ENCODE results near the gene SP140L. TPM values are rescaled to one million over a fixed set of nuclear protein-coding genes. Genes with fewer than 3 reads are reported as not detected.
"Not testable (repeated sequence)": the region's sequence is repeated elsewhere in the genome, so short reads cannot be mapped to it uniquely, and the experiment has no call there.

SP140L gene
- total RNA-seq, 1 donor from 2014 or later, result 26.2 TPM

DNA sequence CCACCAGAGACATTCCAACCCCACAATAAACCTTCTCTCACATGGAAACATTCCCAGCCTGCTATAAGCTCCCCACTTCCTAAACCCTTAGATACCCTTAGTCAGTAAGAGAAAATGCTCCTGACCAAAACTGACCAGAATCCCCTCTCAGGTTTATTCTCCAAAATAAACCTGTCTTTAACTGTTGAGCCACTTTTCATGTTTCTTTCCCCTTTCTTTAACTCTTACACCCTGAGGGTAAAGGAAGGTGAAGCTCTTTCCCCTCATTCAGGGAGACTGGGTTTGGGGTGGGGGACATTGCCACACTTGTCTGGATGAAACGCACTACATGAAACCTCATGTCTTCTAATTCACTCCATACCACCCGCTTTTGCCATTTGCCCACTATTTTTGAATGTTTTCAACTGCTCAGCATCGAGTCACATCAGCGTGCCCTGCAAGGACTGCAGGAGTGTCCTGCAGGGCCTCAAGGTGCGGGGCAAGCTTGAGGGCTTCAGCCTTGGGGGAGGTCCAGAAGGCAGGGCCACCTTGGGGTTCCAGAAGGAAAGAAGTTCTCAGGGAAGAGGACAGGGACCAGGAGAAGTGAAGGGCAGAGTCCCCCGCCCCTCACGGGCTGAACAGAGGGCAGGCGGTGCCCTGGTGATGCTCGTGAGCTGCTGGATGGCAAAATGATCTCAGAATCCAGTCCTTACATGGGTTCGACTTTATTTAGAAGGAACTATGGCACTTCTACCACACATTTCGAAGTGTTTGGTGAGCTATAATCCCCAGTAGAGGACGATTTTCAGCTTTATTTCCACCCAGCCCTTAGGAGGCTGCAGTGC, 4.2 kb upstream of the SP140L start:
- intact Hi-C loops (cut with DNase I), result no loop called here
- DNase-seq (ENCODE audit: low spot score), result no peak
- no peak for ATAC-seq

DNA sequence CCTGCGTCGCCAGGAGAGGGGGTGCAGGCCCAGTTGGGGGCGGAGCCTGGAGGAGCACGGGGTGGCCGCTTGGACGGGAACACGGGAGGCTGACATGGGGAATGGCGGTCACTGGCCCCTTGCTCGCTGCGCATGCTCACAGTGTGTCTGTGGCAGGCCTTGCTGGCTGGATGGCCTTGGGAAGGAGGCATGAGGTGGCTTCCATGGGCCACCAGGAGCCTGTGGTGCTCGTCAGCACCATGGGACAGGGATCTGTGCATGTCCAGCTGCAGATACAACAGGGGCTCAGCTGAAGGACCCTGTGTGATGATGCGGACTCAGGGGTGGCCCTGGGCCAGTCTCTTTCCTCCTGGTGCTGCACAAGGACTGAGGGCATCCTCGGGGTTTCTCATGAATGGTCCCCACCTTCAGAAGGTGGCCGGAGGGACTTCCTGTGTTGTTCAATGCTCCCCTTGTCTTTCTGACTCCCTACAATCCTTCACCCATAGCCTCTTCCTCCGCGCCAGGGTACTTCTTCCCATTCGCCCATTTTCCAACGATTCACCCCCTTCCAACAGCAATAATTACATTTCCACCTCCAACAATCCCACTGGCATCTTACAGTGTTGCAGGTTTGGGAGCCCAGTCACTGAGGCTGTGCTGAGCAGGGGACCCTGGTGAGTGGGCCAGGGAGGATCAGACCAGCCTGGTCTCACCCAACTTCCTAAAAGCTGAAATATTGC, 3.4 kb upstream of the SP140L start:
- ATAC-seq, result no peak
- intact Hi-C loops (cut with DNase I), result no loop called here
- DNase-seq (ENCODE audit: low spot score), result no peak

DNA sequence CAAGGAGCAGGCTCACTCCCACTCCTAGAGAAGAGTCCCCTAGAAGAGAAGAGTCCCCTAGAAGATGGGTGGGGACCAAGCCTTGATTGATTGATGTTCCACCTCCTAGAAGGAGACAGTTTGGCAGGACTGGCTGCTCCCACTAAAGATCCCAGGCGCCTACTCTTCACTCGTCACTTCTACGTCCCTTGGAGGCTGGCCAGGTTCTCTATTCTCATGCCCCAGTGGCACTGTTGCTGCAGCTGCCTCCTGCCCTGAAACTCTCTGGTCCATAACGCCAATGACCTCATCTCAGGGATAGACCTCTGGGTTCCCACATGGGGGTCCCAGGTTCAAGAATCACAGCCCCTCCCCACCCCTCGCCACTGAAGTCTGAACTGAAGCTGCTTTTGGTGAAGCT, 2.5 kb upstream of the SP140L start:
- intact Hi-C loops (cut with DNase I), result no loop called here
- no peak for DNase-seq (ENCODE audit: low spot score)
- ATAC-seq, result no peak

DNA sequence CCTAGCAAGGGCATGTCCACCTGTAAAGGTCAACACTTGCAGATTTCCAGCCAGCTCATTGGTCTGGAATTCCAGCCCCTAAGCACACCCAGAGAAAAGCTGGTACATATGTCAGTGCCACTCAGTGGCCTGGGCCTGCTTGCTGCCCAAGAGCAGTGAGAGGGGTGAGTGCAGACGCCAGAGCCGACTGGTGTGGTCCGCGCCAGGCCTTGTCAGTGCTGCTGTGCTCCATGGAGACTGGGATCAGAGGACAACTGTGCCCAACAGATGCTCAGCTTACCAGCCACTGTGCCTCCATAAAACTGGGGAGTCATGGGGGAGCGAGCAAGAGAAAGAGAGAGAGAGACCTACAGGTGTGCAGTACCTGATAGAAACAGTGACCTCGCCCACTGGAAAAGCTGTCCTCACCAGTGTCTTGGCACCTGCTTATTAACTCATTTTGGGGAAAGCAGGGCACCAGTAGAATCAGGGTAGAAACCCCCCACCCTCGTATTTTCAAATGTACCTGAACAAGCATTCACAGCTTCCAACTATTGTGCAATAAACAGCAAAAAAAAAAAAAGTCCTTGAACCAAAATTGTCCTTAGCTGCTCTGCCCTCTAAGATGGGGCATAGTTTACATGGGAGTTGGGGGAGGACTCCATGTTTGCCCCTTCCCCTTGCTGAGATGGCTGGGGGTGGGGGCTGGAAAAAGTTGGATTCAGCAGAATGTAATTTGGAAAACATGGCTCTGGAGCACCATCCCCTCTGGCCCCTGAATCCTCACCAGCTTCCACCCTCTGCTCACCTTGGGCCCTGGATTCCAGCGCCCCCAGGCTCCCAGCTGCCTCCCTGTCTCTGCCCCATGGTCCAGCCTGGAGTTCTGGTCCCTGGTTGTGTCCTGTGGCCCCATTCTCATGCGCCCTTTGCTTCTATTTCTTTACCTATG, 1.4 kb upstream of the SP140L start:
- no peak for ATAC-seq
- no peak for DNase-seq (ENCODE audit: low spot score)
- intact Hi-C loops (cut with DNase I), result no loop called here

DNA sequence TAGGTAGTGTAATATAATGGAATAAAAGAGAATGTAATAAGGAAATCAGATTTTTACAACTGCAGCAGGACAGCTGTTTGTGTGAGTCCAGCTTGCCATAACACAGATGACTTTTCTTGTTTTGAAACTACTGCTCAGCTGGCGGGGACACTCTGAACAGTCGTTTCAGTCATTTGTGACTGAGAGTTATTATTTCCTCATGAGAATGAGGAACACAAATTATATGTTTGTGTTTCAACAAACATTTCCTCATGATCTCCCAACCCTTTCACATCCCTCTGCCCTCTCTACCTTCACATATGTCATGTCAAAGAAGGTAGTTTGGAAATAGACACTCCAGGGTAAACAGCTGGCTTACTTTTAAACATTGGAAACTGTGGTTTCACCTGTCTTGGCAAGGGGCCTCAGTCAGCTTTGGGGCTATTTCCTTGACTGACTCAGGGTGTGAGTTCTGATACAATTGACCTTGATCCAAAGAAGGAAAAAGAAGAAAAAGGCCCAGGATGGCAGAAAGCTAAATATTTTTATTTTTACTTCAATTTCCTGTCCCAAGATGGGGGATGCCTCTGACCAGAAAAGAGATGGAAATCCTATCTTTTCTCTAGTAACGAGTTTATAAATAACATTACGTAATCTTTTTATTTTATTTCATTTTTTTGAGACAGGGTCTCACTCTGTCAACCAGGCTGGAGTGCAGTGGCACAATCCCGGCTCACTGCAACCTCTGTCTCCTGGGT, 593 bp downstream of the SP140L start:
- intact Hi-C loops (cut with DNase I), result no loop called here
- DNase-seq (ENCODE audit: low spot score) (no peak), ATAC-seq (peak; percentile 29)

DNA sequence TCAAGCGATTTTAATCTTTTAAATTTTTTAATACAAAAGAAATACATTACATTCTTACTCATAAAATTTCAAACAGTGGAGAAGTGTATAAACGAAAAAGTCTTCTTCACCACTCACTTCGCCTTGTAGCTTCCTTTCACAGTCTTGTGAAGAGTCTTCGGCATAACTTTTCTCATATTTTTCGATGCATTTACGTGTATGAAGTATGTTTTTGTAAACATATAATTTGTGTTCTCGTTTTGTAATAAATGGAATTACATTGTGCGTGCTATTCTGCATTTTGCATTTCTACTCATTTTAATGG, 1.1 kb downstream of the SP140L start:
- intact Hi-C loops (cut with DNase I), result no loop called here
- DNase-seq (ENCODE audit: low spot score), result no peak
- ATAC-seq, result no peak

DNA sequence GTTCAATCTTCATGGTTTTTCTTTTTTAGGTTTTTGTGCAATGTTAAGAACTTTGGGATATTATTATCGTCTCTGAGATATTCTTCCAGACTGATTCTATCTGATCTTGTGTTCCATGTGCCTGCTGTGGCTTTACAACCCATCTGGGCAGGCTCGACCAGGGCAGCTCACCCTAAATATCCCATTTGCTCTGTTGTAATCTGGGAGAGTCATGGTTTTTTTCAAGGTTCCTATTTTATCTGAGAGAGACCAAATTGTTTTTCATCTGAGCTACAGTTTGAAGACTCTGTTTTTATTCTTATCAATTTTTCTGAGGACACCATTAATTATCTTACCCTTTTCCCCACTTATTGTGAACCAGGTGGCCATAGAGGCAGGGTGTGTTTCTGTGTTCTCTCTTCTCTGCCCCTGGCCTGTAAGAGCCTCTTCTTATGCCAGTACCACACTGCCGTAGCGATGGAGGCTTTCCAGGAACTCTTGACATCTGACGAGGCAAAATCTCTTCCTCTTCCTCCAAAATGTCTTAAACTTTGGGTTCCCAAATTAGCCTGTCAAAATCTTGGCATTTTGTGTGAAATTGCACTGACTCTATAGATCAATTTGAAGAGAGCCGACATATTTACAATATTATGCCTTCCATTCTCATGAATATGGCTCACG, 3.1 kb downstream of the SP140L start:
- no peak for ATAC-seq
- DNase-seq (ENCODE audit: low spot score), result no peak
- intact Hi-C loops (cut with DNase I), result no loop called here

DNA sequence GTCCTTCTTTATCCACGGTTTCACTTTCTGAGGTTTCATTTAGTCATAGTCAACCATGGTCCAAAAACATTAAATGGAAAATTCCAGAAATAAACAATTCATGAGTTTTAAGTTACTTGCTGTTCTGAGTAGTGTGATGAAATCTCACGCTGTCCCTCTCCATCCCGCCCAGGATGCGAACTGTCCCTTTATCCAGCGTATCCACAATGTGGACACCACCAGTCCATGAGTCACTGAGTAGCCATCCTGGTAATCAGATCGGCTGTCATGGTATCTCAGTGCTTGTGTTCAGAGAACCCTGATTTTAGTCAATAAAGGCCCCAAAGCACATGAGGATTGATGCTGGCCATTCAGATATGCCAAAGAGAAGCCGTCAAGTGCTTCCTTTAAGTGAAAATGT, 3.7 kb downstream of the SP140L start:
- DNase-seq (ENCODE audit: low spot score) (no peak), ATAC-seq (no peak)
- intact Hi-C loops (cut with DNase I), result no loop called here

DNA sequence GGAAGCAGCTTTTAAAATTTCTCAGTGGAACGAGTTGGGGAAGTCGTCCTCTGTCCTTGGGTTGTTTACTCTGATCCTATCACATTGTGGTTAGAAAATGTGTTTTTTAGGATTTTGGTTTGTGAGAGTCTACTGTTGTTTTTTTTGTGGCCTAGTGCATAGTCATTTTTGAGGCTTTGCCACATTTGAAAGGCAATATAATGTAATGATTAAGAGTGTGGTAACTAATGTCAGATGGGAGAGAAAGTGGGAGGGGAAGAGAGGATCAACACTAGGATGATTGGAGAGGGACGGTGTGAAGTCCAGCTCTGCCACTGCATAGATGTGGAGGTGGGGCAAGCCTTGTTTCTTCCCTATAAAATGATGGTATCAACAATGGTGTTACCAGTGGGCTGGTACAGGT, 8.5 kb downstream of the SP140L start:
- DNase-seq (ENCODE audit: low spot score) (no peak), ATAC-seq (no peak)
- intact Hi-C loops (cut with DNase I), result no loop called here

DNA sequence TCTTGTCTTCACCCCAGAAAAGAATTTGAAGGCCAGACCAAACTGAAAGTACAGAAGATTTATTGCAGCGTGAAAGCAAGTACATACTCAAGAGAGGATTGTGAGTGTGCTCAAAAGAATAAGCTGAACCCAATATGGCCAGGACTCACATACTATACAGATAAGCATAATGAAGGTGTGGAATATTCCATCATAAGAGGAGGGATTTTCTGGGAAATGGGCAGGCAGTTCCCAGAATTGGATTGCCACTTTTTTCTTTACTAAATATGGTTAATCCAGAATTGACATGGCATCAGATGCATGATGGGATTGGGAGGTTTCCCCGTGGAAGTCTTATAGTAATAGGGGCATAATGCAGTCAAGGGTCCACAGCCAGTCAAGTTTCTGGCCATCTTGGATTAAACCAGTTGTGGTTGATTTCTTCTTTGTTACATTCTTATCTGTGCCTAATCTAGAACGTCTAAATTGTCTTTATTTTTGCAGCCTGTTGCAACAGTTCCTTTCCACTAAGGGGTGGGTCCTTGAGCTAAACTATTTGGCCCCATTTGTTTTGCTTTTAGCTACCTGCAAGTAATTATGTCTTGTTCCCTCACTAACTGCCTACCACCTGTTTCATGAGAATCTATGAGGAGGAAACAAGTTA, 9.0 kb downstream of the SP140L start:
- intact Hi-C loops (cut with DNase I), result no loop called here
- no peak for DNase-seq (ENCODE audit: low spot score)
- ATAC-seq, result no peak

DNA sequence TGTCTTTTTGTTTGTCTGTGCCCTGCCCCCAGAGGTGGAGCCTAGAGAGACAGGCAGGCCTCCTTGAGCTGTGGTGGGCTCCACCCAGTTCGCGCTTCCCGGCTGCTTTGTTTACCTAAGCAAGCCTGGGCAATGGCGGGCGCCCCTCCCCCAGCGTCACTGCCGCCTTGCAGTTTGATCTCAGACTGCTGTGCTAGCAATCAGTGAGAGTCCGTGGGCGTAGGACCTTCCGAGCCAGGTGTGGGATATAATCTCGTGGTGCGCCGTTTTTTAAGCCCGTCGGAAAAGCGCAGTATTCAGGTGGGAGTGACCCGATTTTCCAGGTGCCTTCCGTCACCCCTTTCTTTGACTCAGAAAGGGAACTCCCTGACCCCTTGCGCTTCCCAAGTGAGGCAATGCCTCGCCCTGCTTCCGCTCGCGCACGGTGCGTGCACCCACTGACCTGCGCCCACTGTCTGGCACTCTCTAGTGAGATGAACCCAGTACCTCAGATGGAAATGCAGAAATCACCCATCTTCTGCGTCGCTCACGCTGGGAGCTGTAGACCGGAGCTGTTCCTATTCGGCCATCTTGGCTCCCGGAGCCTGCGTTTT, 15.0 kb downstream of the SP140L start:
- ATAC-seq; intact Hi-C loops (cut with DNase I); DNase-seq (ENCODE audit: low spot score): not testable (repeated sequence)

DNA sequence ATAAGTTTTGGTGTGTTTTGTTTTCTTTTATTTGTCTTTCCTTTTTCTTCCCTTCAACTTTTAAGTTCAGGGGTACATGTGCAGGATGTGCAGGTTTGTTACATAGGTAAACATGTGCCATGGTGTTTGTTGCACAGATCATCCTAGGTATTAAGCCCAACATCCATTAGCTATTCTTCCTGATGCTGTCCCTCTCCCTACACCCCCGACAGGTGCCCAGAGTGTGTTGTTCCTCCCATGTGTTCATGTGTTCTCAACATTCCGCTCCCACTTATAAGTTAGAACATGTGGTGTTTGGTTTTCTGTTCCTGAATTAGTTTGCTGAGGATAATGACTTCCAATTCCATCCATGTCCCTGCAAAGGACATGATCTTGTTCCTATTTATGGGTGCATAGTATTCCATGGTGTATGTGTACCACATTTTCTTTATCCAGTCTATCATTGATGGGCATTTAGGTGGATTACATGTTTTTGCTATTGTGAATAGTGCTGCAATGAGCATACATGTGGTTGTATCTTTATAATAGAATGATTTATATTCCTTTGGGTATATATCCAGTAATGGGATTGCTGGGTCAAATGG, 16.1 kb downstream of the SP140L start:
- ATAC-seq; DNase-seq (ENCODE audit: low spot score); intact Hi-C loops (cut with DNase I): not testable (repeated sequence)

DNA sequence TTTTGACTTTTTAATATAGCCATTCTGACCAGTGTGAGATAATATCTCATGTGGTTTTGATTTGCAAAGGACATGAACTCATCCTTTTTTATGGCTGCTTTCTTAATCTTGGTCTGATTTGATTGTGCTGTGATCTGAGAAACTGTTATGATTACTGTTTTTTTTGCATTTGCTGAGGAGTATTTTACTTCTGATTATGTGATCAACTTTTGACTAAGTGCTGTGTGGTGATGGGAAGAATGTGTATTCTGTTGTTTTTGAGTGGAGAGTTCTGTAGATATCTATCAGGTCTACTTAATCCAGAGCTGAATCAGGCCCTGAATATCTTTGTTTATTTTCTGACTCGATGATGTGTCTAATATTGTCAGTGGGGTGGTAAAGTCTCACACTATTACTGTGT, 16.8 kb downstream of the SP140L start:
- intact Hi-C loops (cut with DNase I), result no loop called here
- DNase-seq (ENCODE audit: low spot score), result no peak
- no peak for ATAC-seq

DNA sequence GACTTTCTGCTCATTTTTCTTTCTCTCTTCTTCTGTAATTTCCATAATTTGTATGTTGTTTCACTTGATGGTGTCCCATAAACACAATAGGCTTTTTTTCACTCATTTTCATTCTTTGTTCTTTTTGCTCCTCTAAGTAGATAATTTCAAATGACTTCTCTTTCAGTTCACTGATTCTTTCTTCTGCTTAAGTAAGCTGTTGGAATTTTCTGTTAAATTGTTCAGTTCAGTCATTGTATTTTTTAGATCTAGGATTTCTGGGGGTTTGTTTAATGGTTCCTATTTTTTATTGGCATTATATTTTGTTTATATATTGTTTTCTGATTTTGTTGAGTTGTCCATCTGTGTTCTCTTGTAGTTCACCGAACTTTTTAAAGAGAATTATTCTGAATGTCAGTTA, 19.5 kb downstream of the SP140L start:
- ATAC-seq (no peak), DNase-seq (ENCODE audit: low spot score) (no peak)
- intact Hi-C loops (cut with DNase I), result no loop called here

DNA sequence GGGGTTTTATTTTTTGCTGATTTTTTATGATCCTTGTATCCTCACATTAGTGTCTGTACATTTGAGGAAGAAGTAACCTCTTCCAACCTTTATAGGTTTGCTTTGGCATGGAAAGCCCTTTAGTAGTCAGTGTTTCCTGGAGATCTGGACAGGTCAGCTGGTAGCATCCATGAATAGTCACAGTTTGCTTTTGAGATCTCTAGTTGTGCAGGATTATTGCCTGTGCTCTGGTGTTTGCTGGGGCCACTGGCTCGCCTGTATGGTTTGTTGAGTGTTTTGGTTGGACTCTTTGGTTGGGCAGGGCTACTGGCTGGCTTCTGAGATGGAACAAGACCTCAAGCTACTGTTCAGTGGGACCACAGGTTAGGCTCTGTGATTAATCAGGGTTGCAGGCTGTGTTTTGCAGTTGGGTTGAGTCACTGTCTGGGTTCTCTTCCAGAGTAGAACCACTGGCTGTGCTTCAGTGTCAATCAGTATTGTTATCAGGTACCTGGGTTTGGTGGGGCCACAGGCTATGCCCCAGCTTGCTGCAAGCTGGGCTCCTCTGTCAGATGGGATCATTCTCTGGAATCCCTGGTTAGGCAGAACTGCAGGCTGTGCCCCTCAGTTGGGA, 20.0 kb downstream of the SP140L start:
- no peak for DNase-seq (ENCODE audit: low spot score)
- ATAC-seq, result no peak
- intact Hi-C loops (cut with DNase I), result no loop called here

DNA sequence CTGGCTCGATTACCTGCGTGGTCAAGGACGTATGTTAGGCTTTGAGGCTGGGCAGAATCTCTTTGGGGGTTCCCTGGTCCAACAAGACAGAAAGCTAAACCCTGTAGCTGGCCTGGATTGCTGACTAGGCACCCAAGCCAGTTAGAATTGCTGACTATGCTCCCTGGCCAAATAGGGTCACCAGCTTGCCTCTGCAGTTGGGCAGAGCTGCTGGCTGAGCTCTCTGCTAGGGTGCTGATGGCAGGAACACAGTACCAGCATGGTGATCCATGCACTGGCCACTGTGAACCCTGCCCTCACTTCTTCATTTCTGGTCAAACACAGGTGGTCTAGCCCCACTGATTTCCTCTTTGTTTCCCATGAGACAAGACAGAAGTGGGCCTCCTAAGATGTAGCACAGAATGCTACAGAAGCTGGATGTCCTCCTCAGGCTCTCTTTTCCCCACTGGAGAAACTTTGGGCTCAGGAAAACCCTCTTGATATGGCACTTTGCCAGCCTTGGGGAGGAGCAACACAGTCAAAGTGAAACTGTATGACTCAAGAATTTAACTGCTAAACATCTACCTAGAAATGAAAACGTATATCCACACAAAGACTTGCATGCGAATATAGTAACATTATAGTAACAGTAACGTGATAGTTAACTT, 20.8 kb downstream of the SP140L start:
- DNase-seq (ENCODE audit: low spot score) (no peak), ATAC-seq (peak; percentile 49)
- intact Hi-C loops (cut with DNase I), result no loop called here

DNA sequence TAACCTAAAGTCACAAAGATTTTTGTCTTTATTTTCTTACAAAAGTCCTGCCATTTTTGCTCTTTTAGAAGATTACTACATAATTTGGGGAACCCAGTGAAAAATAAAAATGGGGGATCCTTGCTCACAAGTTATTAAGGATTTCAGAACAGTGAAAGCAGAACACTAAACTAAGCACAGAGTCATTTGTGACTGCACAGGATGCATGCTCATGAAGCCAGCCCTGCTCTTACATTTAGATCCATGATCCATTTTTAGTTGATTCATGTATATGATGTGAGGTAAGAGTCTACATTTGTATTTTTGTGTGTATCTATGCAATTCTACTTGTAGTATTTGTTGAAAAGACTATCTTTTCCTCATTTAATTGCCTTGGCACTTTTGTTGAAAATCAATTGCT, 21.8 kb downstream of the SP140L start:
- no peak for DNase-seq (ENCODE audit: low spot score)
- no peak for ATAC-seq
- intact Hi-C loops (cut with DNase I), result no loop called here
